GM21825 (cell line): ENCODE data around the gene RNF43.
"Not testable (repeated sequence)": the region's sequence is repeated elsewhere in the genome, so short reads cannot be mapped to it uniquely, and the experiment has no call there.

Experiments used
- ATAC-seq: cut with Tn5 transposase; IDR thresholded peaks from one replicate; pipeline ENCODE4 v1.9.1; 2021; ENCODE audit warnings: mild to moderate bottlenecking, moderate library complexity; ENCODE audit not compliant: unreplicated experiment

The RNF43 gene

GRCh38 chr17:58410714-58411407 is 6.5 kb downstream of the RNF43 start:
- no peak for ATAC-seq

DNA sequence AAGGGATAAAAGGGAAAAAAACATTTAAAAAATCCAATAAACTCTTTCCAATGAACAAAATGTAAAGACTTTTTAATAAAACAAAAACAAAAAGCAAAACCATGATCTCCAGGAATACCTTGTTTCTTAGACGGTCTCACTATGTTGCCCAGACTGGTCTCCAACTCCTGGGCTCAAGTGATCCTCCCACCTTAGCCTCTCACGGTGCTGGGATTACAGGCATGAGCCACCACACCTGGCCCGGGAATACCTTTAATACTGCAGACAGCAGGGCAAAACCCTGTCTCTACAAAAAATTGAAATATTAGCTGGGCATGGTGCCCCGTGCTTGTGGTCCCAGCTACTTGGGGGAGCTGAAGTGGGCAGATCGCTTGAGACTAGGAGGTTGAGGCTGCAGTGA is 7.9 kb downstream of the RNF43 start:
- ATAC-seq, result no peak

GRCh38 chr17:58403311-58403710 is 14.0 kb downstream of the RNF43 start:
- ATAC-seq, result no peak

- no peak for ATAC-seq
These were observed 14.7 kb downstream of the RNF43 start for GRCh38 chr17:58402679-58403078.

- no peak for ATAC-seq
These were observed 15.3 kb downstream of the RNF43 start for GRCh38 chr17:58402047-58402446.

DNA sequence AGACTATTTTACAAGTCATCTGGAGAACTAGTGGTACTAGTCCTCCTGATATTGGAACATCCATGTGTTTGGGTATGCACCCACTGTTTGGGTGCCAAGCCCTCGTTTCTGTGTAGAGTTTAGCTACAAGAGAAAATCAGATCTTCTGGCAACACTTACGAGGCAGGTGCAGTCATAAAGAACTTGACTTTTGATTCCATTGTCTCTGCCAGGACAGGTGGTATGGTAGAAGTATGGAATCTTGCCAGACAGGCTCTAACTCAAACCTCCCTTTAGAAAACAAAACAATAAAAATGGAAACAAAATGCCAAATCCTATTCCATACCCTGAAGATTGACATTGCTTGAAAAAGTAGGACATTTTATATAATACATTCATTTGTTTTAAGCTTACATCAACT is 16.0 kb downstream of the RNF43 start:
- ATAC-seq, result no peak

- no peak for ATAC-seq
These were observed 16.5 kb downstream of the RNF43 start for GRCh38 chr17:58400826-58401225.

DNA sequence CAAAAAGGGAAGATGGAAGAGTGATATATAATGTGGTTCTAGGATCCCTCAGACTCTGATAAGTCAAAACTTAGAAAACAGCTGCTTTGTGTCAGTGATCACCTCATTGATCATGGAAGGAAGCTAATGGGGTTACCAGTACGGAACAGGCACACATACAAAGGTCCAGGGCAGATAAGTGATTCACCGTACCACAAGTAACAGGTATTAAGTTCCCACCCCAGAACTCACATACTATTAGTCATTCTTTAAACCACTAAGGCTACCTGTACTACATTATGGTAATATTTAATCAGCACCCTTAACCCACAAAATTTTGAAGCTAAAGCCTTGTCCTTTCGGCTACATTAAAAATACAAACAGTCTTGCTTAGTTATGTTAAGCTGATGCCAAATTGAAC is 17.4 kb downstream of the RNF43 start:
- no peak for ATAC-seq

DNA sequence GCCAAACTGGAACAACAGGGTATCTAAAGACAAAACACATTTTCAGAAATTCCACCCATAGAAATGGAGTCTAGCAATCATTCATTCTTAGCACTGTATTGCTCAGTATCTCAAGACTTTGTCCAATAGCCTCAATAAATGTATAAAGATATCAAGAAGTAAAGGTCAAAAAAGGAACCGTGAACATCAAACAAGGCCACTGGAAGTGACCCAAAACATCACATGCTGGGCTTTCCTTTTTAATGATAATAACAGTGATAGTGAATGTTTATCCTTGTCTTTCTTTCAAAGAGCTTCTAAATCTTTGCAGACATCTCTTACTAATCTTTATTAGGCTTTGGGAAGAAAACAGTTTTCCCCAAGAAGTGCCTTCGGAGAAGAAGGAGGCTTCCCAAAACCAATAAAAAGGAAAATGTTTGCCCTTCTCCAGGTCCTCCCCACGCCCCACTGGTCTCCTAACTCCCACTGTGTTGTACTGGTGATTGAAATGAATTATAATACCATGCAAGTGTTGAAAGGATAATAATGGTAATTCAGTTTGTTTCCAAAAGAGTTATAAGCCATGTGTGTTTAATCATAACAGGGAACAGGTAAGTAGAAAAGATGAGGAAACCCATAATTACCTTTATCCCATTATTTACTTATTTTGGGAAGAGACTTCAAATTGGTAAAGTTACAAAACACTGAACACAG is 18.6 kb downstream of the RNF43 start:
- no peak for ATAC-seq

- not testable (repeated sequence) for ATAC-seq
These were observed 19.9 kb downstream of the RNF43 start for GRCh38 chr17:58397421-58397820.

DNA sequence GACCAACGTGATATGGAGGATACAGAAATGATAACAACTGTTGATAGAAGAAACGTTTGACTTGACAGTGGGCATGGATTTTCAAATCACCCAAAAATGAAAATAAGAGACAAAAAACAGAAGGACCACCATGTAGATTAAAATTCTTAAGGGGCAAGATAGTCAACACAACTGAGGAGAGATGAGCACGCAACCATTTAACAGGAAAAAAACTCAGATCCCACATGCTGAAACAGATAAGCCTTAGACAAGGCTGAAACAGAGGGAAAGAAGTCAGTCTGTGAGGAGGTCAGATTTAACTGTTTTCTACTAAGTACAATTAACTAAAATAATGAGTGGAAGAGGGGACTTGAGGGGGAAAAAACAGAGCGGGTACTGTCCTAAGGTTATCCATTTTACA is 21.2 kb downstream of the RNF43 start:
- no peak for ATAC-seq

- no peak for ATAC-seq
These were observed 22.7 kb downstream of the RNF43 start for GRCh38 chr17:58394534-58395223.

- no peak for ATAC-seq
These were observed 25.9 kb downstream of the RNF43 start for GRCh38 chr17:58391302-58391984.

- ATAC-seq, result no peak
These were observed 26.4 kb downstream of the RNF43 start for GRCh38 chr17:58390884-58391283.

GRCh38 chr17:58388302-58389190 is 28.8 kb downstream of the RNF43 start:
- ATAC-seq, result no peak

DNA sequence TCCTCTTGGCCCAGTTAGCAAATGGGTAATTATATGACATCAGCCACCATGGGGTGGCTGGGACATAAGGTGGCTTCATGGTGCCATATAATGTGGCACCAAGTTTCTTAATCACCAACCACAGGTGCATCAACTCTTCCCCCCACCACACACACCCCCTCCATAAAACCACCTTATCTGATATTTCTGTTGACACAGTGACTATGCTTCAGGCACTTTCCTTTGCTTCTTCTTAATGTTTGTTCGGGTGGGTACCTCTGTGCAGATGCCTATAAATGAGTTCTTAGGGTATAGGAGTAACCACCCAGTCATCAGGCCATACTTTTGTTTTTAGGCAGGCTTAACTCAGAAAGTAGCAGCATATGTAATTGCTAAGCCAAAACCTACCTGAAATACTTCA is 29.5 kb downstream of the RNF43 start:
- no peak for ATAC-seq

DNA sequence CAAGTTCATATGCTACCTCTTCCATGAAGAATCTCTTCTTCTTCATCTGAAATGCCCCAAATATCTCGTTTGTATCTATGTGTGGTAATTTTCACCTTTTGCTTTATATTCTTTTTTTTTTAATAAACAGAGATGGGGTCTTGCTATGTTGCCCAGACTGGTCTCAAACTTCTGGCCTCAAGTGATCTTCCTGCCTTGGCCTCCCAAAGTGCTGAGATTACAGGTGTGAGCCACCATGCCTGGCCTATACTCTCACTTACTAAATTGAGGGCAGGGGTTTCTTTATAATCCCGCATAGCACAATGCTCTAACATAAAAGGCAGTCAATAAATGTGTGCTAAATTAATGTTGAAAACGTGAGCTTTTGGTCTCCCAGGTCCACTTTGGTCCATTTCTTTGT is 30.6 kb downstream of the RNF43 start:
- no peak for ATAC-seq

GRCh38 chr17:58385359-58385899 is 31.9 kb downstream of the RNF43 start:
- ATAC-seq, result no peak

- ATAC-seq, result no peak
These were observed 32.4 kb downstream of the RNF43 start for GRCh38 chr17:58384897-58385296.

- ATAC-seq, result no peak
These were observed 33.4 kb downstream of the RNF43 start for GRCh38 chr17:58383892-58384462.
